Measurements from ENCODE around the gene PTBP1.

- TF ChIP-seq POLR2A (IDR thresholded peaks at IDR 0.05; ENCODE audit: low read length) (no peak), GATA1 (IDR thresholded peaks at IDR 0.05; ENCODE audit: low read depth, low read length) (no peak)
Observed at GRCh38 chr19:810883-811489, 13.7 kb downstream of the PTBP1 start.
